ENCODE measurements around the gene PLEKHH3. TPM values are rescaled to one million over a fixed set of nuclear protein-coding genes. Genes with fewer than 3 reads are reported as not detected.

The PLEKHH3 gene
- total RNA-seq, 5 donors from 2014 or later (not counting 1 experiment from before 2014, with no cell fraction given), result 0.13 to 2.5 (median 0.58) TPM

DNA sequence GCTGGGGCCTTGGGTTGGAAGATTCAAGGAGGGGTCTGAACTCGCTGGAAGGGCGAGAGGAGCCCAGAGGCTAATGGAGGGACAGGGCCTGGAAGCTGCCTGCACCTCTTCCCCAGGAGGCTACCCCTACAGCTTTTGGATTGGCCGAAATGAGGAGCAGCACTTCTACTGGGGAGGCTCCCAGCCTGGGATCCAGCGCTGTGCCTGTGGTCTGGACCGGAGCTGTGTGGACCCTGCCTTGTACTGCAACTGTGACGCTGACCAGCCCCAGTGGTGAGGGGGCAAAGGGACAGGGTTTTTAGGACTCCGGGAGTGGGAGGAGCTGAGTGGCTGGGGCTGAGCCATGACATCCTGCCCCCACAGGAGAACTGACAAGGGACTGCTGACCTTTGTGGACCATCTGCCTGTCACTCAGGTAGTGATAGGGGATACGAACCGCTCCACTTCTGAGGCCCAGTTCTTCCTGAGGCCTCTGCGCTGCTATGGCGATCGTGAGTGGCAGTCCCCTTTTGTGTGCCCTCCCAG lies 14.3 kb upstream of the PLEKHH3 start:
- Mint-ChIP-seq H3K4me1 (no peaks in the 10 kb centered on the region), H3K36me3 (peaks cover 4% of the 10 kb centered on the region), H3K27me3 (no peaks in the 10 kb centered on the region), H3K4me3 (no peak overlapping the region), H3K9me3 (no peaks in the 10 kb centered on the region), H3K27ac (no peak overlapping the region)
- ChIA-PET CTCF (interaction anchor here in 1 of 2 donors (0.5 kb wide), 1 partner anchor 41 kb away, joined by 4 read pairs; no protein-coding TSS in a partner anchor), POLR2A (no interaction called here)
- ATAC-seq (replicated peaks in 1 of 4), result no peak
- Histone ChIP-seq H3K4me3 (ENCODE audit: control insufficient read depth in 1 of 2, extremely low read depth in 1 of 2, low read length in 1 of 2) (no peak overlapping the region), H3K36me3 (ENCODE audit: control insufficient read depth in 2 of 2, extremely low read depth in 1 of 2, insufficient read depth in 1 of 2, low read length in 1 of 2) (peaks cover 0 to 5% of the 10 kb centered on the region in 2 donors), H3K4me1 (ENCODE audit: control insufficient read depth in 1 of 2, extremely low read depth in 1 of 2, insufficient read depth in 2 of 2, low read length in 2 of 2) (no peaks in the 10 kb centered on the region), H3K9me3 (no peaks in the 10 kb centered on the region), H3K27ac (ENCODE audit: low read length) (no peak overlapping the region), H3K27me3 (replicated peaks in 1 of 2; ENCODE audit: control insufficient read depth in 2 of 2, extremely low read depth in 1 of 2, insufficient read depth in 2 of 2, low read length in 1 of 2) (peaks cover 0 to 3% of the 10 kb centered on the region in 2 experiments)
- no peak for DNase-seq
- 88% methylated on average over 7 of the region's 12 CpGs for WGBS (ENCODE audit: insufficient coverage)

GRCh38 chr17:42690596-42690995 lies 13.8 kb upstream of the PLEKHH3 start:
- peaks cover 0 to 3% of the 10 kb centered on the region in 2 experiments for H3K27me3 ChIP-seq (replicated peaks in 1 of 2; ENCODE audit: control insufficient read depth in 2 of 2, extremely low read depth in 1 of 2, insufficient read depth in 2 of 2, low read length in 1 of 2)
- peaks cover 0 to under 1% (median 0%) of the 10 kb centered on the region in 3 donors for H3K4me1 Mint-ChIP-seq
- H3K36me3 Mint-ChIP-seq, result no peaks in the 10 kb centered on the region
- H3K4me1 ChIP-seq (ENCODE audit: control insufficient read depth in 1 of 2, extremely low read depth in 1 of 2, insufficient read depth in 2 of 2, low read length in 2 of 2), result no peaks in the 10 kb centered on the region
- H3K4me3 Mint-ChIP-seq, result no peak overlapping the region
- H3K9me3 ChIP-seq, result no peaks in the 10 kb centered on the region
- CTCF ChIA-PET, result interaction anchor here (0.5 to 0.7 kb wide), 2 partner anchors 41 to 1926 kb away, joined by 4 read pairs; no protein-coding TSS in a partner anchor
- ATAC-seq (replicated peaks in 1 of 4) (no peak), DNase-seq (no peak)
- peaks cover 0 to 5% of the 10 kb centered on the region in 2 donors for H3K36me3 ChIP-seq (ENCODE audit: control insufficient read depth in 2 of 2, extremely low read depth in 1 of 2, insufficient read depth in 1 of 2, low read length in 1 of 2)
- no peak overlapping the region for H3K27ac Mint-ChIP-seq
- no peaks in the 10 kb centered on the region for H3K9me3 Mint-ChIP-seq
- no peak overlapping the region for H3K27ac ChIP-seq (ENCODE audit: low read length)
- peaks cover 0 to 4% of the 10 kb centered on the region in 2 donors for H3K27me3 Mint-ChIP-seq
- POLR2A ChIA-PET, result no interaction called here
- no peak overlapping the region for H3K4me3 ChIP-seq (ENCODE audit: control insufficient read depth in 1 of 2, extremely low read depth in 1 of 2, low read length in 1 of 2)
- WGBS (ENCODE audit: insufficient coverage), result 85% methylated on average over 9 of the region's 10 CpGs

DNA sequence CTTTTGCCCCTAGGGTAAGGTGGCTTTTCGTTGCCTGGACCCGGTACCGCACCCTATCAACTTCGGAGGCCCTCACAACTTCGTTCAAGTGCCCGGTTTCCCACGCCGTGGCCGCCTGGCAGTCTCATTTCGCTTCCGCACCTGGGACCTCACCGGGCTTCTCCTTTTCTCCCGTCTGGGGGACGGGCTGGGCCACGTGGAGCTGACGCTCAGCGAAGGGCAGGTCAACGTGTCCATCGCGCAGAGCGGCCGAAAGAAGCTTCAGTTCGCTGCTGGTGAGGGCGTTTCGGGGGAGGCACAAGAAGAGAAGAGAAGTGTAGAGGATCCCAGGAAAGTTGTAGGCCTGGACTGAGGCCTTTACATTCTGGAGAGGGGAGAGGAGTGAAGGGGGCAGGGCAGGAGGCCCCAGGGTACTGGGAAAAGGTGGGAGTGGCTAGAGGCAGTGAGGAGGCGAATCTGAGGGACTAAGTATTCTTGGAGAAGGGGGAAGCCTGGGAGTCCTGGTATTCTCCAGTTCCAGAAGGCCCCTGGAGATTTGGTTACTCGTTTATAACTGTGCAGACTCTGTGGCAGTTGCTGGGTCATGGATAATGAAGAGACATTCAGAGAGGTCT lies 11.0 kb upstream of the PLEKHH3 start:
- H3K36me3 ChIP-seq (ENCODE audit: control insufficient read depth in 2 of 2, extremely low read depth in 1 of 2, insufficient read depth in 1 of 2, low read length in 1 of 2), result no peaks in the 10 kb centered on the region
- H3K27ac Mint-ChIP-seq, result no peak overlapping the region
- H3K4me1 ChIP-seq (ENCODE audit: control insufficient read depth in 1 of 2, extremely low read depth in 1 of 2, insufficient read depth in 2 of 2, low read length in 2 of 2), result peaks cover 0 to 11% of the 10 kb centered on the region in 2 experiments
- no peaks in the 10 kb centered on the region for H3K36me3 Mint-ChIP-seq
- H3K9me3 ChIP-seq, result no peaks in the 10 kb centered on the region
- no peak overlapping the region for H3K4me3 ChIP-seq (ENCODE audit: control insufficient read depth in 1 of 2, extremely low read depth in 1 of 2, low read length in 1 of 2)
- 92% methylated on average over 18 of the region's 27 CpGs for WGBS (ENCODE audit: insufficient coverage)
- no peak for DNase-seq
- no peak for ATAC-seq (replicated peaks in 1 of 4)
- peaks cover 7 to 16% (median 12%) of the 10 kb centered on the region in 3 donors for H3K4me1 Mint-ChIP-seq
- H3K27me3 ChIP-seq (replicated peaks in 1 of 2; ENCODE audit: control insufficient read depth in 2 of 2, extremely low read depth in 1 of 2, insufficient read depth in 2 of 2, low read length in 1 of 2), result peaks cover 0 to 17% of the 10 kb centered on the region in 2 experiments
- H3K27ac ChIP-seq (ENCODE audit: low read length), result no peak overlapping the region
- ChIA-PET CTCF (no interaction called here), POLR2A (no interaction called here)
- no peaks in the 10 kb centered on the region for H3K9me3 Mint-ChIP-seq
- no peak overlapping the region for H3K4me3 Mint-ChIP-seq
- H3K27me3 Mint-ChIP-seq, result peaks cover 5 to 21% of the 10 kb centered on the region in 2 donors

DNA sequence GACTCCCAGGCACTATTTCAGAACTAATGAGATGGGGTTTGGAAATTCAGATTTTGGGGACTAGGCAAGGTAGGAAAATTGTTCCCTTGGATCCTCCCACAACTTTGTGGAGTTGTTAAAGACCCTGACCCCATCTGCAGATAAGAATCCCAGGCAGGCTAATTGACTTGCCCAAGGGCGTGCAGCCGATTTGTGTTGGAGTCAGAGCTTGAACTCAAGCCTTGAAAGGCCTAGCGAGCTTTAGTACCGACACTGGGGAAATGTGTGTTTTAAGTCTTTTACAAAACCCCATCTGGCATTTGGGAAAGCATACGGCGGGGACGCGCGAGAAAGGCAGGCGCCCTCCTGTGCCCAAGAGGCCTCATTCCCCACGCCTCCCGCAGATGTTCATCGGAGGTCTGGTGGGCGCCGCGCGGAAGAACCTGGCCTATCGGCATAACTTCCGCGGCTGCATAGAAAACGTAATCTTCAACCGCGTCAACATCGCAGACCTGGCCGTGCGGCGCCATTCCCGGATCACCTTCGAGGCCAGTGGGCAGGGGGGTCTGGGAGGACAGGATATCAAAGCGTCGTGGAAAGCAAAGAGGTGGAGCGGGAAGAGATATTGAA lies 9.8 kb upstream of the PLEKHH3 start:
- no peak overlapping the region for H3K4me3 Mint-ChIP-seq
- ChIA-PET CTCF (no interaction called here), POLR2A (no interaction called here)
- Histone ChIP-seq H3K4me3 (ENCODE audit: control insufficient read depth in 1 of 2, extremely low read depth in 1 of 2, low read length in 1 of 2) (no peak overlapping the region), H3K4me1 (ENCODE audit: control insufficient read depth in 1 of 2, extremely low read depth in 1 of 2, insufficient read depth in 2 of 2, low read length in 2 of 2) (peaks cover 9 to 22% of the 10 kb centered on the region in 2 experiments), H3K27me3 (replicated peaks in 1 of 2; ENCODE audit: control insufficient read depth in 2 of 2, extremely low read depth in 1 of 2, insufficient read depth in 2 of 2, low read length in 1 of 2) (peaks cover 2 to 26% of the 10 kb centered on the region in 2 experiments), H3K27ac (ENCODE audit: low read length) (no peak overlapping the region), H3K36me3 (ENCODE audit: control insufficient read depth in 2 of 2, extremely low read depth in 1 of 2, insufficient read depth in 1 of 2, low read length in 1 of 2) (no peaks in the 10 kb centered on the region), H3K9me3 (no peaks in the 10 kb centered on the region)
- ATAC-seq (replicated peaks in 1 of 4) (no peak), DNase-seq (no peak)
- 85% methylated on average over 28 of the region's 32 CpGs for WGBS (ENCODE audit: insufficient coverage)
- peaks cover 17 to 27% (median 24%) of the 10 kb centered on the region in 3 donors for H3K4me1 Mint-ChIP-seq
- H3K36me3 Mint-ChIP-seq, result no peaks in the 10 kb centered on the region
- H3K9me3 Mint-ChIP-seq, result no peaks in the 10 kb centered on the region
- peaks cover 14 to 31% of the 10 kb centered on the region in 2 donors for H3K27me3 Mint-ChIP-seq
- no peak overlapping the region for H3K27ac Mint-ChIP-seq

DNA sequence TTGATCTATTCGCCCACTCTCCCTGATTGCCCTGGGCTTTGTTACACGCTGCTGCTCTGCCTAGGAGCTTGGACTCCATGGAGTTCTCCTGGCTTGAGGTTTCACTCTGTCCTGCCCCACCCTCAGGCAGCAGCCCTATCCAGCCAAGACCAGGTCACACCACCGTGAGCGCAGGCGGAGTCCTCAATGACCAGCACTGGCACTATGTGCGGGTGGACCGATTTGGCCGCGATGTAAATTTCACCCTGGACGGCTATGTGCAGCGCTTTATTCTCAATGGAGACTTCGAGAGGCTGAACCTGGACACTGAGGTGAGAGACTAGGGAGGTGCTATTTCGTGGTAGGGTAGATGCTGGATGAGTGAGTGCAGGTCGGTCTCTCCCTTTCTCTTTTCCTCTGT lies 9.0 kb upstream of the PLEKHH3 start:
- H3K9me3 ChIP-seq, result no peaks in the 10 kb centered on the region
- Mint-ChIP-seq H3K9me3 (no peaks in the 10 kb centered on the region), H3K27ac (no peak overlapping the region), H3K27me3 (peaks cover 20 to 36% of the 10 kb centered on the region in 2 donors), H3K36me3 (no peaks in the 10 kb centered on the region), H3K4me1 (peaks cover 22 to 33% (median 32%) of the 10 kb centered on the region in 3 donors), H3K4me3 (no peak overlapping the region)
- CTCF ChIA-PET, result interaction anchor here in 1 of 2 donors (0.6 kb wide), 1 partner anchor 35 kb away, joined by 6 read pairs; no protein-coding TSS in a partner anchor
- ATAC-seq (replicated peaks in 1 of 4) (no peak), DNase-seq (no peak)
- peaks cover 2 to 34% of the 10 kb centered on the region in 2 experiments for H3K27me3 ChIP-seq (replicated peaks in 1 of 2; ENCODE audit: control insufficient read depth in 2 of 2, extremely low read depth in 1 of 2, insufficient read depth in 2 of 2, low read length in 1 of 2)
- H3K27ac ChIP-seq (ENCODE audit: low read length), result no peak overlapping the region
- WGBS (ENCODE audit: insufficient coverage), result 91% methylated on average over 8 of the region's 14 CpGs
- peaks cover 10 to 28% of the 10 kb centered on the region in 2 experiments for H3K4me1 ChIP-seq (ENCODE audit: control insufficient read depth in 1 of 2, extremely low read depth in 1 of 2, insufficient read depth in 2 of 2, low read length in 2 of 2)
- no peaks in the 10 kb centered on the region for H3K36me3 ChIP-seq (ENCODE audit: control insufficient read depth in 2 of 2, extremely low read depth in 1 of 2, insufficient read depth in 1 of 2, low read length in 1 of 2)
- H3K4me3 ChIP-seq (ENCODE audit: control insufficient read depth in 1 of 2, extremely low read depth in 1 of 2, low read length in 1 of 2), result no peak overlapping the region
- POLR2A ChIA-PET, result interaction anchor here in 1 of 2 donors (0.6 kb wide), 1 partner anchor 106 kb away, joined by 5 read pairs; no protein-coding TSS in a partner anchor

GRCh38 chr17:42684929-42685556 lies 8.2 kb upstream of the PLEKHH3 start:
- Histone ChIP-seq H3K4me3 (ENCODE audit: control insufficient read depth in 1 of 2, extremely low read depth in 1 of 2, low read length in 1 of 2) (no peak overlapping the region), H3K27ac (ENCODE audit: low read length) (no peak overlapping the region), H3K9me3 (no peaks in the 10 kb centered on the region), H3K27me3 (replicated peaks in 1 of 2; ENCODE audit: control insufficient read depth in 2 of 2, extremely low read depth in 1 of 2, insufficient read depth in 2 of 2, low read length in 1 of 2) (peaks cover 2 to 42% of the 10 kb centered on the region in 2 experiments), H3K4me1 (ENCODE audit: control insufficient read depth in 1 of 2, extremely low read depth in 1 of 2, insufficient read depth in 2 of 2, low read length in 2 of 2) (peaks cover 10 to 35% of the 10 kb centered on the region in 2 experiments), H3K36me3 (ENCODE audit: control insufficient read depth in 2 of 2, extremely low read depth in 1 of 2, insufficient read depth in 1 of 2, low read length in 1 of 2) (no peaks in the 10 kb centered on the region)
- ChIA-PET POLR2A (interaction anchor here in 1 of 2 donors (0.6 kb wide), 1 partner anchor 107 kb away, joined by 5 read pairs; no protein-coding TSS in a partner anchor), CTCF (interaction anchor here in 1 of 2 donors (0.6 kb wide), 1 partner anchor 34 kb away, joined by 6 read pairs; no protein-coding TSS in a partner anchor)
- Mint-ChIP-seq H3K27me3 (peaks cover 24 to 39% of the 10 kb centered on the region in 2 donors), H3K4me1 (peaks cover 26 to 38% (median 37%) of the 10 kb centered on the region in 3 donors), H3K36me3 (no peaks in the 10 kb centered on the region), H3K27ac (no peak overlapping the region), H3K9me3 (no peaks in the 10 kb centered on the region), H3K4me3 (no peak overlapping the region)
- DNase-seq (no peak), ATAC-seq (replicated peaks in 1 of 4) (no peak)
- WGBS (ENCODE audit: insufficient coverage), result 90% methylated on average over 46 of the region's 50 CpGs

Measured in T-cell (primary cell).